Measurements from ENCODE around the gene PTP4A1. TPM values are rescaled to one million over a fixed set of nuclear protein-coding genes. Genes with fewer than 3 reads are reported as not detected.
A peak's percentile ranks its signal among the peaks of the same experiment; 100 is the strongest.

Gene PTP4A1
- total RNA-seq, 6 experiments from 2014 or later: 147 to 342 (median 225) TPM

- intact Hi-C loops (cut with DNase I): no loop called here
- H3K4me3 ChIP-seq: peak overlapping the region in 1 of 3 donors; percentile 5
- TF ChIP-seq CTCF (IDR thresholded peaks at IDR 0.05) (no peak), POLR2A (IDR thresholded peaks at IDR 0.05) (peak; percentile 85)
- H3K27me3 ChIP-seq: no peaks in the 10 kb centered on the region
- peaks cover 0 to 27% (median 0%) of the 10 kb centered on the region in 4 donors for H3K4me1 ChIP-seq
- H3K27ac ChIP-seq: peak overlapping the region; percentile 82 to 90 (median 84)
- ATAC-seq (peak; percentile 77 to 93 (median 85)), DNase-seq (peak in 2 of 3 donors; percentile 50 to 75)
- no peaks in the 10 kb centered on the region for H3K9me3 ChIP-seq
- 68% methylated on average over 5 of the region's 6 CpGs for WGBS (ENCODE audit: insufficient coverage, low coverage, low lambda C conversion rate, missing lambda C conversion rate)
- no peaks in the 10 kb centered on the region for H3K36me3 ChIP-seq
Measured at GRCh38 chr6:63527658-63528514, 44.4 kb upstream of the PTP4A1 start.

GRCh38 chr6:63529498-63529897, 42.8 kb upstream of the PTP4A1 start:
- WGBS (ENCODE audit: insufficient coverage, low coverage, low lambda C conversion rate, missing lambda C conversion rate): 21% methylated on average over 4 of the region's 4 CpGs
- Histone ChIP-seq H3K4me1 (peaks cover 0 to 25% (median 0%) of the 10 kb centered on the region in 4 donors), H3K9me3 (no peaks in the 10 kb centered on the region), H3K27ac (peak overlapping the region; percentile 41 to 84 (median 50)), H3K4me3 (peak overlapping the region in 1 of 3 donors; percentile 8), H3K27me3 (no peaks in the 10 kb centered on the region), H3K36me3 (no peaks in the 10 kb centered on the region)
- intact Hi-C loops (cut with DNase I): no loop called here
- TF ChIP-seq POLR2A (IDR thresholded peaks at IDR 0.05) (peak; percentile 10), CTCF (IDR thresholded peaks at IDR 0.05) (no peak)
- DNase-seq (no peak), ATAC-seq (peak in 2 of 4 donors; percentile 6 to 8)

- DNase-seq (no peak), ATAC-seq (no peak)
- intact Hi-C loops (cut with DNase I): no loop called here
- peak overlapping the region in 2 of 3 donors; percentile 41 to 84 for H3K27ac ChIP-seq
- no peak overlapping the region for H3K4me3 ChIP-seq
- H3K36me3 ChIP-seq: no peaks in the 10 kb centered on the region
- H3K4me1 ChIP-seq: peaks cover 0 to 25% (median 0%) of the 10 kb centered on the region in 4 donors
- TF ChIP-seq CTCF (IDR thresholded peaks at IDR 0.05) (no peak), POLR2A (IDR thresholded peaks at IDR 0.05) (no peak)
- H3K9me3 ChIP-seq: no peaks in the 10 kb centered on the region
- no peaks in the 10 kb centered on the region for H3K27me3 ChIP-seq
- WGBS (ENCODE audit: insufficient coverage, low coverage, low lambda C conversion rate, missing lambda C conversion rate): 91% methylated on average over 3 of the region's 3 CpGs
Measured at GRCh38 chr6:63530182-63530581, 42.1 kb upstream of the PTP4A1 start.

- intact Hi-C loops (cut with DNase I): no loop called here
- H3K9me3 ChIP-seq: no peaks in the 10 kb centered on the region
- no peak overlapping the region for H3K4me3 ChIP-seq
- TF ChIP-seq POLR2A (IDR thresholded peaks at IDR 0.05) (no peak), CTCF (IDR thresholded peaks at IDR 0.05) (no peak)
- WGBS (ENCODE audit: insufficient coverage, low coverage, low lambda C conversion rate, missing lambda C conversion rate): 100% methylated on average over 1 of the region's 1 CpG
- no peak for DNase-seq
- ATAC-seq: no peak
- no peak overlapping the region for H3K27ac ChIP-seq
- no peaks in the 10 kb centered on the region for H3K36me3 ChIP-seq
- H3K27me3 ChIP-seq: no peaks in the 10 kb centered on the region
- H3K4me1 ChIP-seq: peaks cover 0 to 20% (median under 1%) of the 10 kb centered on the region in 4 donors
Measured at GRCh38 chr6:63530991-63531390, 41.3 kb upstream of the PTP4A1 start.
